OCI-M2 (cell line): ENCODE measurements around the gene CLCNKA.

ENCODE experiments used
- DNase-seq: peaks from one replicate; lab custom pipeline; 2025; ENCODE audit not compliant: unreplicated experiment; lab: John Stamatoyannopoulos, UW

The CLCNKA gene

GRCh38 chr1:16076031-16076864 lies 54.4 kb downstream of the CLCNKA start:
- DNase-seq = no peak

DNA sequence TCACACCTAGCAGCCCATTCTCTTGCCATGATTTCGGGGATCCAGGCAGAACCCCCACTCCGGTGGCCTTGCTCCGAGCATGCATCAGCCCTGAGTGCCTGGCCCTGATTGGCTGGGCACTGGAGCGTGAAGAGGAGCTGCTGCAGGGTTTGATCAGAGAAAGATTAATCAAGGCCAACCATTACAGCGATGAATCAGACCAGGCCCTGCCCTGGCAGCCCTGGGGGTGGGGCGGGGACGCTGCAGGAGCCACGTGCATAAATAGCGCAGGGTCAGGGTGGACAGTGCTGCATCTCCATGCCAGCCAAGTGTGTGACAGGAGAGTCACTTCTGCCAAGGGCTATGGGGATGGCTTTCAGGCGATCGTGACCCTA lies 55.0 kb downstream of the CLCNKA start:
- DNase-seq = no peak

GRCh38 chr1:16077406-16078245 lies 55.8 kb downstream of the CLCNKA start:
- no peak for DNase-seq

GRCh38 chr1:16078925-16079656 lies 57.3 kb downstream of the CLCNKA start:
- DNase-seq = peak; percentile 40

DNA sequence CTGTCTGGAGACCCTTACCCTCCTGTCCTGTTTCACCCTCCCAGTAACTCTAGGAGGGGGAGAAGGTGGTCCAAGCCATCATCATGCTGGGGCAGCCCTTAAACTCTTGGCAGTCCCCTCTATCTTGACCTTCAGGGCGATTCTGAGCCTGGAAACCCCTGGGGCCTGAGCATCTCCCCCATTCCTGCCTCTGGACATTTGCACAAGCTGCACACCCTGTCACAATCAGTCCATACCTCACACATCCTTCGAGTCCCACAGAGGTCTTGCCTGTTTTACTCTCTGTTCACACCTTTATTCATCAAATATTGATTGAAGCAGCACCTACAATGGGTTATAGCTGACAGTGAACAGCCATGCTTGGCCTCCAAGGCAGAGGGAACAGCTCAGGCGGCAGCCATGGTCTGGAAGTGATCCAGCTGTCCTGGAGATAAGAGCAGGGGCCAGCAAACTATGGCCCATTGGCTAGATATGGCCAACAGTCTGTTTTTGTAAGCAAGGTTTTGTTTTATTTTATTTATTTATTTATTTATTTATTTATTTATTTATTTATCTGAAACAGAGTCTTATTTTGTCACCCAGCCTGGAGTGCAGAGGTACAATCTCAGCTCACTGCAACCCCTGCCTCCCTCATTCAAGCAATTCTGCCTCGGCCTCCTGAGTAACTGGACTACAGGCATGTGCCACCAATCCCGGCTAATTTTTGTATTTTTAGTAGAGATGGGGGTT lies 58.8 kb downstream of the CLCNKA start:
- no peak for DNase-seq

DNA sequence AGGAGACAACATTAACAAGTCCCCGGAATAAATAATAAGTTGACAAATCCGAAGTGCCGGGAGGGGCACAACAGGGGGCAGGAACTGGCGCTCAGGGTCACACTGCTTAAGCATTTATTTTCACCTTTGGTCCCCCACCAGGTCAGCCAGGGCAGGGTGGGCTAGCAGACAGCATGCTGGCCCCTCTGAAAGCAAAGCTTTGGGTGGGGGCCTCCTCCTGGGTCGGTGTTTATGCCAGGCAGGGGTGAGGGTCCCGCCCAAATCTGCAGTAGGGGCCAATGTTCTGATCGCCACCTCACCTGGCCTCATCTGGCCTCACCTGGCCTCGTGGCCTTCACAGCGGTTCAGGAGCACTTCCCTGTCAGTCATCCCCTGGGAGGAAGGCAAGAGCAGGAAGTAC lies 59.8 kb downstream of the CLCNKA start:
- no peak for DNase-seq

GRCh38 chr1:16082283-16083038 lies 60.6 kb downstream of the CLCNKA start:
- peak; percentile 31 for DNase-seq

DNA sequence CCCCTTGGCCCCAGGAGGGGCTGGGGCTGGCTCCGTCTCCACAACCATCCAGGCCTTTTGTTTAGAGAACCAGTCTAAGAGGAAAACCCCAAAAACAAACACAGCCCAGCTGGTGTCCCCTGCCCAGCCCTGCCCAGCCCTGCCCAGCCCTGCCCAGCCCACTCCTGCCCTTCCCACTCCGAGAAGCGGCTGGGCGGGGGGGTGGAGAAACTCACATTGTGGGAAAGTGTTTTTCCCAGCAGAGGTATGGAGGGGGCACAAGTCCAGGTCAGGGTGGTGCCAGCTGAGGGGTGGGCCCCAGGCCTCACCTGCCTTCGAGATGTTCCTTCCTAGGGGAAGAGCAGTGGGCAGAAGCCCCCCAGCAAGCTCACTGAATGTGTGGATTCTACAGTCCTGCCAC lies 61.6 kb downstream of the CLCNKA start:
- DNase-seq = no peak
